Osteocyte (in vitro differentiated cells): Measurements from ENCODE around the gene USP31. TPM values are rescaled to one million over a fixed set of nuclear protein-coding genes. Genes with fewer than 3 reads are reported as not detected.

Experiments used
- DNase-seq: peaks from one replicate; pipeline ENCODE4 v3.0.0; 2021; ENCODE audit warnings: mixed read lengths; ENCODE audit not compliant: unreplicated experiment; ENCODE audit errors: extremely low spot score
- H3K27ac Mint-ChIP-seq: one replicate; pipeline ENCODE4 v1.8.0; 2021; ENCODE audit warnings: mild to moderate bottlenecking, mixed read lengths; ENCODE audit not compliant: unreplicated experiment
- H3K27me3 Mint-ChIP-seq: one replicate; pipeline ENCODE4 v1.8.0; 2021; ENCODE audit warnings: mixed read lengths; ENCODE audit not compliant: unreplicated experiment
- H3K36me3 Mint-ChIP-seq: one replicate; pipeline ENCODE4 v1.8.0; 2021; ENCODE audit warnings: mixed read lengths; ENCODE audit not compliant: unreplicated experiment
- H3K4me1 Mint-ChIP-seq: one replicate; pipeline ENCODE4 v1.8.0; 2021; ENCODE audit warnings: mixed read lengths; ENCODE audit not compliant: unreplicated experiment
- H3K4me3 Mint-ChIP-seq: one replicate; pipeline ENCODE4 v1.8.0; 2021; ENCODE audit warnings: mild to moderate bottlenecking, moderate library complexity, mixed read lengths; ENCODE audit not compliant: unreplicated experiment
- H3K9me3 Mint-ChIP-seq: one replicate; pipeline ENCODE4 v1.8.0; 2021; ENCODE audit warnings: mixed read lengths; ENCODE audit not compliant: unreplicated experiment
- total RNA-seq: library from RNA; stranded (reverse); gene quantifications from 2 replicates; pipeline ENCODE4 v1.2.1, GENCODE V29; 2021
- TF ChIP-seq, protein P1 (sequence below): fragments of 200-600 bp; sonication (generic); IDR thresholded peaks from 2 replicates; pipeline ENCODE4 v1.5.0; 2021; ENCODE audit warnings: antibody characterized with exemption, mild to moderate bottlenecking, moderate library complexity

USP31 gene
- total RNA-seq, 1 donor from 2014 or later: 7.9 TPM

DNA sequence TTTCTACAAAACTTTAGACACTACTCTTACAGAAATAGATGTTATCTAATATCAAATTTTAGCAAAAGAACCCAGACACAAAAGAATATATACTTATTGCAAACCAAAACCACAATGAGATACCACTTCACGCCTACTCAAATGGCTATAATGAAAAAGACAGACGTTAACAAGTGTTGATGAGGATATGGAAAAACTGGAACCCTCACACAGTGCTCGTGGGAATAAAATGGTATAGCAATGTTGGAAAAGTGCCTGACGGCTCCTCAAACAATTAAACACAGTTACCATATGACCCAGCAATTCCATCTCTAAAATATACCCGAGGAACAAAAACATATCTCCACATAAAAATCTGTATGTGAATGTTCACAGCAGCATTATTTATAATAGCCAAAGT, 27.1 kb downstream of the USP31 start:
- no peaks in the 10 kb centered on the region for H3K36me3 Mint-ChIP-seq
- DNase-seq: no peak
- H3K9me3 Mint-ChIP-seq: no peaks in the 10 kb centered on the region
- no peaks in the 10 kb centered on the region for H3K27me3 Mint-ChIP-seq
- no peak overlapping the region for H3K27ac Mint-ChIP-seq
- H3K4me3 Mint-ChIP-seq: no peak overlapping the region
- peaks cover 35% of the 10 kb centered on the region for H3K4me1 Mint-ChIP-seq
- TF ChIP-seq, protein P1, sequence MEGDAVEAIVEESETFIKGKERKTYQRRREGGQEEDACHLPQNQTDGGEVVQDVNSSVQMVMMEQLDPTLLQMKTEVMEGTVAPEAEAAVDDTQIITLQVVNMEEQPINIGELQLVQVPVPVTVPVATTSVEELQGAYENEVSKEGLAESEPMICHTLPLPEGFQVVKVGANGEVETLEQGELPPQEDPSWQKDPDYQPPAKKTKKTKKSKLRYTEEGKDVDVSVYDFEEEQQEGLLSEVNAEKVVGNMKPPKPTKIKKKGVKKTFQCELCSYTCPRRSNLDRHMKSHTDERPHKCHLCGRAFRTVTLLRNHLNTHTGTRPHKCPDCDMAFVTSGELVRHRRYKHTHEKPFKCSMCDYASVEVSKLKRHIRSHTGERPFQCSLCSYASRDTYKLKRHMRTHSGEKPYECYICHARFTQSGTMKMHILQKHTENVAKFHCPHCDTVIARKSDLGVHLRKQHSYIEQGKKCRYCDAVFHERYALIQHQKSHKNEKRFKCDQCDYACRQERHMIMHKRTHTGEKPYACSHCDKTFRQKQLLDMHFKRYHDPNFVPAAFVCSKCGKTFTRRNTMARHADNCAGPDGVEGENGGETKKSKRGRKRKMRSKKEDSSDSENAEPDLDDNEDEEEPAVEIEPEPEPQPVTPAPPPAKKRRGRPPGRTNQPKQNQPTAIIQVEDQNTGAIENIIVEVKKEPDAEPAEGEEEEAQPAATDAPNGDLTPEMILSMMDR: no peak

DNA sequence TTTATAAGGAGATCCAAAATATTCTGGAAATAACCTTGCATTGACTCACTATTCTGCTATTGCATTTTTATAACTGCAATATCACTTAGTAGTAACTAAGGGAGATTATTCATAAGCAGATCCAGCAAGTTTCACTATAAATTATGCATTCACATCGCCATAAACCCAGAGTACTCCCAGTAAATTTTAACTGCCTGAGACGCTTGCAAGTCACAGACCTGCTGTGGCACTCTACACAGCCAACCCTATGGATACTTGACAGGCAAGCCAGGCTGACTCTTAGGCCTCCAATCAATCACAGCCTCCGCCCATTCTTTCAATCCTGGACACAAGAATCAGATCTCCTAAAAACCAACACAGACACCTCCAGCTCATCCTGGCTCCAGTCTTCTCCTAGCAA, 28.2 kb downstream of the USP31 start:
- H3K9me3 Mint-ChIP-seq: no peaks in the 10 kb centered on the region
- H3K36me3 Mint-ChIP-seq: no peaks in the 10 kb centered on the region
- H3K27me3 Mint-ChIP-seq: no peaks in the 10 kb centered on the region
- DNase-seq: no peak
- H3K4me3 Mint-ChIP-seq: no peak overlapping the region
- H3K4me1 Mint-ChIP-seq: peaks cover 35% of the 10 kb centered on the region
- TF ChIP-seq, protein P1: no peak
- H3K27ac Mint-ChIP-seq: peak overlapping the region; percentile 23

DNA sequence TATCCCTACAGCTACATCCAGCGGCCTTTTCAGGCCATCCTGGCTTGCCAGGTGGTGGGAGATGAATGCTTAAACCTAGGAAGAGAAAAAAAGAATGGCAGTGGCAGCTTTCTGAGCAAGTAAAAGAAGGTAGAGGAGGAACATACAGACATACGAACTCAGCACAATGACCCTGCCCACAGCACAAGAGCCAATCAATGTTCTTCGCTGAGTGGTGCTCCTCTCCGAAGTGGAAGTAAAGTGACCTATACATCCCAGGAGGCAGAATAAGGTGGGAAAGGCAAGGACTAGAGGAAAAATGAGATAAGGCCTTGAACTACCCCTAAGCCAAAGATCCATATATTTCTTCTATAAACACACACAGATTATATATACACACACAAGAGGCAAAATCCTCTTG, 28.7 kb downstream of the USP31 start:
- Mint-ChIP-seq H3K4me1 (peaks cover 33% of the 10 kb centered on the region), H3K36me3 (no peaks in the 10 kb centered on the region), H3K27ac (no peak overlapping the region), H3K4me3 (no peak overlapping the region), H3K9me3 (no peaks in the 10 kb centered on the region), H3K27me3 (no peaks in the 10 kb centered on the region)
- DNase-seq: no peak
- TF ChIP-seq, protein P1: no peak

DNA sequence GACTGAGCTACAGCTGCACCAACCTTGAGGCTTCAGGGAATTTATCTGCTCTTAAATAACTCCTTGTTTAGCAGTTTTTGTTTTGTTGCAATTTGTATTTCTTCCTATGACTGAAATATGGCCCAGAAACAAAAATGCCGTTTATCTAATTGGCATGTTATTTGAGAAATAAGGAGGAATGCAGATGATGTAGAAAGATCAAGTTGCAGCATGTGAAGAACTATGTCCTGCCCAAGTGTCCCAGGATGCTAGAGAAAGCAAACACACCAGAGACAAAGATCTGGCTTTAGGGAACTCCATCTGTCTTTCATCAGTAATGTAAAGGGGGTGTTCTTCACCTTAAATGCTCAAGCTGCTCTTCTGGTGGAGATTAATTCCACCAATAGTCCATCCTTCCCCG, 29.7 kb downstream of the USP31 start:
- Mint-ChIP-seq H3K9me3 (no peaks in the 10 kb centered on the region), H3K27me3 (no peaks in the 10 kb centered on the region), H3K27ac (peak overlapping the region; percentile 3), H3K4me1 (peaks cover 25% of the 10 kb centered on the region), H3K36me3 (no peaks in the 10 kb centered on the region), H3K4me3 (no peak overlapping the region)
- no peak for DNase-seq
- TF ChIP-seq, protein P1: no peak

DNA sequence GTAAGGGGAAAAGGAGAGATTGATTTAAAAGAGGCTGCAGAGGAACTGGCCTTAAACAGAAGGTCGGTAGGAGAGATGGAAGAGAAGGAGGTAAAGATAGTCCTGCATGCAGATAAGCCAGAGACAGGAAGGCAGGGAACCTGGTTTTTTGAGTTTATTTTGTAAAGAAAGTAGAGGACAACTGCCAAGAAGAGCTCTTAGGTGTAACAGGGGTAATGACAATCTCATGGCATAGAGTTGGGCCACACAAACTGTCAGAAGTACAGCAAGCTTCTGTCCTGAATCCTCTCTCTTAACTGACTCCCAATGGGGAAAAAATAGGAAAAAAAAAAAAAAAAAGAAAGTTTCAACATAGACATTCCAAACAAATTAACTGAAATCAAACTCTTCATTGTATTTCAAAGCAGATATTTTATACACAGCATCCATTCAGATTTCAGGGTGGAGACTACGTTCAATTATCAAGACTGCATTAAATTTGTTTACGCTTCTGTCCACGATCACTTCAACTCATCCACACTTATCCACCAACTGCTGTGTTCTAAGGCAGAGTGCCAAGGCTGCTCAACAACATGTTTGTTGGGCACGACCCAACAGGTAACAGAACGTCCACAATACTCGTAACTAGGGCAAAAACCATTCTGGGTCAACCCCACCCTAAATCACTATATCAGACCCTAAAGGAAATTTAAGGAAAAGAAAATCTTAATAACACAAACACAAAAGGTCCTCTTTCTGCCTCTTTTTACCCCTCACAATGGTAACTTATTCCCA, 34.9 kb downstream of the USP31 start:
- TF ChIP-seq, protein P1: no peak
- H3K9me3 Mint-ChIP-seq: no peaks in the 10 kb centered on the region
- no peak overlapping the region for H3K4me3 Mint-ChIP-seq
- H3K27ac Mint-ChIP-seq: no peak overlapping the region
- no peak for DNase-seq
- peaks cover 2% of the 10 kb centered on the region for H3K36me3 Mint-ChIP-seq
- H3K4me1 Mint-ChIP-seq: peaks cover 5% of the 10 kb centered on the region
- H3K27me3 Mint-ChIP-seq: no peaks in the 10 kb centered on the region
